Measurements from ENCODE around the gene PXDC1. TPM values are rescaled to one million over a fixed set of nuclear protein-coding genes. Genes with fewer than 3 reads are reported as not detected.

The PXDC1 gene
- total and polyA plus RNA-seq, 2 donors (not counting 3 experiments of a cell fraction or from before 2014, with no cell fraction given), result 60.9 to 121 TPM

GRCh38 chr6:3744901-3745470 is 6.5 kb downstream of the PXDC1 start:
- Histone ChIP-seq H3K4me1 (ENCODE audit: control insufficient read depth, extremely low read depth, insufficient read depth, low read length) (peaks cover 89% of the 10 kb centered on the region), H3K36me3 (ENCODE audit: control insufficient read depth in 2 of 2, extremely low read depth in 1 of 2, insufficient read depth in 2 of 2, low read length in 2 of 2) (peaks cover 3 to 25% of the 10 kb centered on the region in 2 experiments), H3K27ac (ENCODE audit: insufficient read depth, low read depth, low read length) (peak overlapping the region; percentile 2), H3K9me3 (replicated peaks; ENCODE audit: control insufficient read depth, insufficient read depth, low read length) (no peaks in the 10 kb centered on the region), H2AFZ (ENCODE audit: low read depth, low read length) (no peak overlapping the region), H3K27me3 (ENCODE audit: control insufficient read depth in 2 of 2, insufficient read depth in 2 of 2, low read length in 2 of 2) (no peaks in the 10 kb centered on the region), H3K9me1 (replicated peaks; ENCODE audit: control insufficient read depth, extremely low read depth, insufficient read depth, low read length) (no peaks in the 10 kb centered on the region), H4K20me1 (replicated peaks; ENCODE audit: control insufficient read depth, extremely low read depth, insufficient read depth, low read length) (peaks cover 4% of the 10 kb centered on the region), H3K9ac (replicated peaks; ENCODE audit: extremely low read depth, insufficient read depth, low read length) (no peak overlapping the region), H3K4me3 (replicated peaks in 1 of 3; ENCODE audit: insufficient read depth in 1 of 3, low read depth in 1 of 3, low read length in 3 of 3) (no peak overlapping the region), H3K4me2 (ENCODE audit: insufficient read depth, low read length) (no peak overlapping the region), H3K79me2 (ENCODE audit: control insufficient read depth, insufficient read depth, low read length) (peaks cover 100% of the 10 kb centered on the region)
- intact Hi-C loops (cut with micrococcal nuclease), result loop anchor here (10.0 kb wide), 1 partner anchor 390 kb away; the partner anchor contains the start of gene ECI2
- POLR2A ChIA-PET, result interaction anchor here (1.0 to 2.1 kb wide), 2 partner anchors 51 to 81 kb away, joined by 3 to 9 read pairs; no protein-coding TSS in a partner anchor
- CTCF ChIA-PET, result interaction anchor here (1.2 to 5.8 kb wide), 8 partner anchors 81 to 463 kb away, joined by 3 to 53 read pairs (median 10); partner anchors contain the start of gene FAM50B
- TF ChIP-seq CTCF (IDR thresholded peaks at IDR 0.05; ENCODE audit: extremely low read depth in 1 of 2, insufficient read depth in 1 of 2, low read depth in 1 of 2, low read length in 2 of 2) (no peak), POLR2AphosphoS5 (IDR thresholded peaks at IDR 0.05; ENCODE audit: insufficient read depth, low read depth, low read length) (no peak), GATA2 (IDR thresholded peaks at IDR 0.05; ENCODE audit: insufficient read depth, insufficient read length, low read depth, low read length) (no peak), EZH2 (IDR thresholded peaks at IDR 0.05; ENCODE audit: borderline replicate concordance, low read depth, low read length, severe bottlenecking) (no peak), JUN (IDR thresholded peaks at IDR 0.05; ENCODE audit: borderline replicate concordance, insufficient read depth, insufficient read length, low read depth) (no peak), POLR2A (IDR thresholded peaks at IDR 0.05; ENCODE audit: low read depth, low read length) (no peak), MAX (IDR thresholded peaks at IDR 0.05; ENCODE audit: insufficient read depth, insufficient read length) (no peak), FOS (IDR thresholded peaks at IDR 0.05; ENCODE audit: borderline replicate concordance, insufficient read depth, low read length) (no peak), MYC (IDR thresholded peaks at IDR 0.05; ENCODE audit: low read depth, low read length) (no peak)
- FAIRE-seq (peak; percentile 4), DNase-seq (ENCODE audit: low read depth, low spot score) (no peak)
- BruUV-seq (replicated peaks), result no TSS peak
- dilution Hi-C loops (cut with MboI; ENCODE audit: extremely low pct_ligation_motif_present, low sequenced_read_pairs), result no loop called here

All from endothelial cell of umbilical vein (primary cell).